Measurements from ENCODE around the gene SERPINB13.

The SERPINB13 gene

GRCh38 chr18:63586966-63587365 is at the start of gene SERPINB13:
TSS of gene SERPINB13 (plus strand) at chr18:63587343. CDS start at chr18:63588668, 1,325 bp downstream.
- no peak for DNase-seq (ENCODE audit: low spot score)

GRCh38 chr18:63539904-63540510 is 47.1 kb upstream of the SERPINB13 start:
- DNase-seq (ENCODE audit: low spot score): peak; percentile 26

GRCh38 chr18:63542069-63542468 is 45.1 kb upstream of the SERPINB13 start, which contains the start of gene SERPINB12:
TSS of gene SERPINB12 (plus strand) at chr18:63542369. CDS start at chr18:63556160, 13,791 bp downstream.
- no peak for DNase-seq (ENCODE audit: low spot score)

GRCh38 chr18:63544017-63544416 is 43.1 kb upstream of the SERPINB13 start:
- DNase-seq (ENCODE audit: low spot score): no peak

- no peak for DNase-seq (ENCODE audit: low spot score)
These were observed 42.1 kb upstream of the SERPINB13 start for GRCh38 chr18:63545000-63545399.

GRCh38 chr18:63550068-63550467 is 37.1 kb upstream of the SERPINB13 start:
- DNase-seq (ENCODE audit: low spot score): no peak

- no peak for DNase-seq (ENCODE audit: low spot score)
These were observed 35.4 kb upstream of the SERPINB13 start for GRCh38 chr18:63551769-63552168.

GRCh38 chr18:63552581-63552980 is 34.6 kb upstream of the SERPINB13 start:
- no peak for DNase-seq (ENCODE audit: low spot score)

- DNase-seq (ENCODE audit: low spot score): peak; percentile 69
These were observed 34.1 kb upstream of the SERPINB13 start for GRCh38 chr18:63553081-63553480.

- DNase-seq (ENCODE audit: low spot score): no peak
These were observed 27.3 kb upstream of the SERPINB13 start for GRCh38 chr18:63559567-63560491.

- DNase-seq (ENCODE audit: low spot score): no peak
These were observed 24.9 kb upstream of the SERPINB13 start for GRCh38 chr18:63562284-63562683.

GRCh38 chr18:63564021-63564420 is 23.1 kb upstream of the SERPINB13 start:
- no peak for DNase-seq (ENCODE audit: low spot score)

GRCh38 chr18:63564561-63564960 is 22.6 kb upstream of the SERPINB13 start:
- no peak for DNase-seq (ENCODE audit: low spot score)

- DNase-seq (ENCODE audit: low spot score): no peak
These were observed 19.9 kb upstream of the SERPINB13 start for GRCh38 chr18:63567276-63567675.

GRCh38 chr18:63567825-63568224 is 19.3 kb upstream of the SERPINB13 start:
- no peak for DNase-seq (ENCODE audit: low spot score)

- DNase-seq (ENCODE audit: low spot score): no peak
These were observed 16.4 kb upstream of the SERPINB13 start for GRCh38 chr18:63570721-63571120.

GRCh38 chr18:63575681-63576080 is 11.5 kb upstream of the SERPINB13 start:
- DNase-seq (ENCODE audit: low spot score): no peak

- DNase-seq (ENCODE audit: low spot score): peak; percentile 25
These were observed 8.7 kb upstream of the SERPINB13 start for GRCh38 chr18:63578357-63578958.

- DNase-seq (ENCODE audit: low spot score): no peak
These were observed 7.5 kb upstream of the SERPINB13 start for GRCh38 chr18:63579616-63580015.

- DNase-seq (ENCODE audit: low spot score): no peak
These were observed 1.2 kb upstream of the SERPINB13 start for GRCh38 chr18:63585988-63586387.

GRCh38 chr18:63586431-63586830 is 712 bp upstream of the SERPINB13 start:
- DNase-seq (ENCODE audit: low spot score): no peak

- no peak for DNase-seq (ENCODE audit: low spot score)
These were observed 1.8 kb downstream of the SERPINB13 start for GRCh38 chr18:63588909-63589308.

GRCh38 chr18:63590373-63590772 is 3.2 kb downstream of the SERPINB13 start:
- DNase-seq (ENCODE audit: low spot score): no peak
